Right lobe of liver (tissue), 4 donors: ENCODE data around the gene RCE1.

Source experiments
- POLR2A ChIP-seq: fragments of 450-650 bp; IDR thresholded peaks from one replicate; pipeline ENCODE4 v1.6.1; 2017; ENCODE audit warnings: antibody characterized with exemption, mild to moderate bottlenecking
- TF ChIP-seq, protein P1 (sequence below), 4 donors: fragments of 200-600 bp in 3 of 4; fragments of 450-650 bp in 1 of 4; IDR thresholded peaks; one replicate each; pipeline versions ENCODE4 v1.5.1 to v1.8.0; 2016 to 2022; ENCODE audit warnings: antibody characterized with exemption in 4 of 4, mild to moderate bottlenecking in 2 of 4
- donor health status: DM: no; HTN: no; CAD: no.
- donor health status: DM: no; HTN: no; CAD: no.
- donor health status: DM: no; HTN: yes; CAD: no.

DNA sequence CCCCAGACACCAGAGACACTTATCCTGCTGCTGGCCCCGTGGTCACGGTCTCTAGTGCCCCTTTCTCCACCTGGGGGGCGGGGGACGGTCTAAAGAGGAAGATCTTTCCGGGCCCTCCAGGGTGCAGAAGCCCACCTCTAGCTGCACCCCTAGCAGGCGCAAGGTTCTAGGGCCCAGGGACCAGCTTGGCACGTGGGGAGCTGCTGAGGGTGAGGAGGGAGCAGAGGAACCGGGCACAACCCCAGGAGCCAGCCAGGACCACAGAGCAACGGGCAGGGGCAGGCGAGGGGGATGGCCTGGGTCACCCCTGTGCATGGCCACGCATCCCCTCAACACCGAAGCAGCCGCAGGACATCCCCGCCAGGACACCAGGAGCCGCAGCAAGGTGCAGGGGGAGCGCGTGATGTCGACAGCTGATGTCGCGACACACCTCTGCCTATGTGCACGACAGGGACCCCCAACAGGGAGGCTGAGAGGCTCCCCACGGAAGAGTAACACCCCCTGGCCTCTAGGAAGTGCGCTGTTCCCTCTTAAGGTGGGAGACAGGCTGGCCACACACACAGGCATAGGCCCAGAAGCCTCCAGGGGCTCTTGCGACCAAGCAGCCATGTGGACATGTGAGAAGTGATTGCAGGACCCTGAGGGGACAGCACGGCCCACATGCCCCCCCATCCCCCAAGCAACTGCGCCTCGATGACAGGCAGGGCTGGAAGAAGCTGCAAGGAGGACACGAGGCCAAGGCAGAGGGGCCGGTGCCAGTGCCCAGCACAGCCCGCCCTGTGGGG is 18.7 kb downstream of the RCE1 start:
- TF ChIP-seq, protein P1, sequence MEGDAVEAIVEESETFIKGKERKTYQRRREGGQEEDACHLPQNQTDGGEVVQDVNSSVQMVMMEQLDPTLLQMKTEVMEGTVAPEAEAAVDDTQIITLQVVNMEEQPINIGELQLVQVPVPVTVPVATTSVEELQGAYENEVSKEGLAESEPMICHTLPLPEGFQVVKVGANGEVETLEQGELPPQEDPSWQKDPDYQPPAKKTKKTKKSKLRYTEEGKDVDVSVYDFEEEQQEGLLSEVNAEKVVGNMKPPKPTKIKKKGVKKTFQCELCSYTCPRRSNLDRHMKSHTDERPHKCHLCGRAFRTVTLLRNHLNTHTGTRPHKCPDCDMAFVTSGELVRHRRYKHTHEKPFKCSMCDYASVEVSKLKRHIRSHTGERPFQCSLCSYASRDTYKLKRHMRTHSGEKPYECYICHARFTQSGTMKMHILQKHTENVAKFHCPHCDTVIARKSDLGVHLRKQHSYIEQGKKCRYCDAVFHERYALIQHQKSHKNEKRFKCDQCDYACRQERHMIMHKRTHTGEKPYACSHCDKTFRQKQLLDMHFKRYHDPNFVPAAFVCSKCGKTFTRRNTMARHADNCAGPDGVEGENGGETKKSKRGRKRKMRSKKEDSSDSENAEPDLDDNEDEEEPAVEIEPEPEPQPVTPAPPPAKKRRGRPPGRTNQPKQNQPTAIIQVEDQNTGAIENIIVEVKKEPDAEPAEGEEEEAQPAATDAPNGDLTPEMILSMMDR (IDR thresholded peaks at IDR 0.05), result no peak
- TF ChIP-seq POLR2A, result no peak
